Stomach (tissue), 9 donors: ENCODE results near the gene STRA8. TPM values are rescaled to one million over a fixed set of nuclear protein-coding genes. Genes with fewer than 3 reads are reported as not detected.
"Not testable (repeated sequence)": the region's sequence is repeated elsewhere in the genome, so short reads cannot be mapped to it uniquely, and the experiment has no call there.

ENCODE experiments used
- DNase-seq, 2 donors: peaks; one replicate each; pipeline versions ENCODE4 v3.0.0 to v3.0.0-alpha.2; 2013 to 2019
- H3K27ac ChIP-seq, 5 donors: fragments of 200-600 bp in 4 of 5; sonication (generic) in 4 of 5; one replicate each; pipeline ENCODE4 v1.5.1; 2013 to 2019; ENCODE audit warnings: mild to moderate bottlenecking in 1 of 5, moderate library complexity in 1 of 5
- H3K27me3 ChIP-seq, 3 donors: fragments of 200-600 bp; sonication (generic); one replicate each; pipeline ENCODE4 v1.5.1; 2017 to 2019; ENCODE audit warnings: mixed run types in 1 of 3
- H3K36me3 ChIP-seq, 4 donors: fragments of 200-600 bp; sonication (generic); 1 replicate in 3 of 4; 2 replicates in 1 of 4; pipeline ENCODE4 v1.5.1; 2016 to 2019
- H3K4me1 ChIP-seq, 4 donors: fragments of 200-600 bp; sonication (generic); one replicate each; pipeline ENCODE4 v1.5.1; 2016 to 2019
- H3K4me3 ChIP-seq, 4 donors: fragments of 200-600 bp; sonication (generic) in 3 of 4; one replicate each; pipeline ENCODE4 v1.5.1; 2016 to 2019; ENCODE audit warnings: mild to moderate bottlenecking in 1 of 4
- H3K9me3 ChIP-seq, 4 donors: fragments of 200-600 bp; sonication (generic); one replicate each; pipeline ENCODE4 v1.5.1; 2016 to 2019
- CTCF ChIP-seq, 7 experiments: fragments of 450-650 bp in 4 of 7; fragments of 200-600 bp in 3 of 7; sonication (generic) in 3 of 7; IDR thresholded peaks; one replicate each; pipeline ENCODE4 v1.5.1; 2016 to 2019; ENCODE audit warnings: antibody characterized with exemption in 7 of 7, control low read depth in 2 of 7, mild to moderate bottlenecking in 1 of 7
- EP300 ChIP-seq: sonication (generic); formaldehyde crosslinking; IDR thresholded peaks from one replicate; pipeline ENCODE4 v1.6.1; 2017; ENCODE audit warnings: antibody characterized with exemption
- POLR2A ChIP-seq, 4 donors: fragments of 450-650 bp; IDR thresholded peaks; one replicate each; pipeline ENCODE4 v1.6.1; 2016; ENCODE audit warnings: antibody characterized with exemption in 4 of 4, control low read depth in 2 of 4, mild to moderate bottlenecking in 1 of 4, moderate library complexity in 1 of 4
- POLR2AphosphoS5 ChIP-seq, 3 donors: sonication (generic); formaldehyde crosslinking; IDR thresholded peaks; one replicate each; pipeline ENCODE4 v1.6.1; 2016; ENCODE audit warnings: antibody characterized with exemption in 3 of 3
- WGBS, 5 donors: extraction: QIAGEN DNeasy Blood & Tissue Kit in 3 of 5; methylation state at CpG; one replicate each; pipeline versions ENCODE4 v1.1.5 to v1.1.7; 2013 to 2018; 5-methylcytosine and 5-hydroxymethylcytosine counted together
- intact Hi-C: fragments of 100-400 bp; cut with DNase I; formaldehyde crosslinking; loops from one replicate; pipeline ENCODE4 v1.15.1; 2023; ENCODE audit warnings: low total_unique reads
- polyA plus RNA-seq, 3 donors: library from polyadenylated mRNA; stranded (reverse); fragments of 200-250 nt; gene quantifications; one replicate each; pipeline ENCODE4 v1.2.3, GENCODE V29; 2013
- total RNA-seq, 5 donors: library from RNA; depleted of rRNA; stranded (reverse); fragments of >200 nt; gene quantifications; one replicate each; pipeline versions ENCODE4 v1.1.0 to v1.2.3, GENCODE V29; 2014 to 2016
- donor health status: healthy with polysubstance abuse.
- donor health status: Bipolar disorder and iron deficiency.
- donor health status: healthy.

Gene STRA8
- total and polyA plus RNA-seq, 8 donors = not detected

- Histone ChIP-seq H3K27ac (no peak overlapping the region), H3K36me3 (peaks cover 19 to 35% (median 32%) of the 10 kb centered on the region in 4 donors), H3K4me1 (peaks cover 17 to 43% (median 37%) of the 10 kb centered on the region in 4 donors), H3K27me3 (no peaks in the 10 kb centered on the region), H3K9me3 (no peaks in the 10 kb centered on the region), H3K4me3 (no peak overlapping the region)
- peak in 1 of 2 donors; percentile 35 for DNase-seq
- intact Hi-C loops = no loop called here
- no peak for TF ChIP-seq CTCF (IDR thresholded peaks at IDR 0.05)
- TF ChIP-seq POLR2A (IDR thresholded peaks at IDR 0.05) = no peak
- TF ChIP-seq EP300 = no peak
- WGBS, 5 donors = 70 to 76% (median 72%) methylated on average over 5 to 6 of the region's 6 CpGs
These were observed 25.4 kb upstream of the STRA8 start for GRCh38 chr7:135208102-135208793.

- Histone ChIP-seq H3K4me3 (no peak overlapping the region), H3K4me1 (peaks cover 17 to 43% (median 37%) of the 10 kb centered on the region in 4 donors), H3K27me3 (no peaks in the 10 kb centered on the region), H3K27ac (no peak overlapping the region), H3K9me3 (no peaks in the 10 kb centered on the region), H3K36me3 (peaks cover 9 to 25% (median 22%) of the 10 kb centered on the region in 4 donors)
- 63 to 79% (median 70%) methylated on average over 7 of the region's 7 CpGs for WGBS, 5 donors
- intact Hi-C loops = no loop called here
- TF ChIP-seq CTCF (IDR thresholded peaks at IDR 0.05) = no peak
- no peak for TF ChIP-seq EP300
- no peak for TF ChIP-seq POLR2A (IDR thresholded peaks at IDR 0.05)
- TF ChIP-seq POLR2AphosphoS5 (IDR thresholded peaks at IDR 0.05) = no peak
- no peak for DNase-seq
These were observed 24.3 kb upstream of the STRA8 start for GRCh38 chr7:135209225-135209834.

- peak in 1 of 2 donors; percentile 63 for DNase-seq
- 0 to 2% (median 0%) methylated on average over 9 to 13 of the region's 13 CpGs for WGBS, 5 donors
- Histone ChIP-seq H3K27me3 (no peaks in the 10 kb centered on the region), H3K27ac (peak overlapping the region; percentile 92 to 96 (median 93)), H3K9me3 (no peaks in the 10 kb centered on the region), H3K36me3 (peaks cover 0 to 9% (median 6%) of the 10 kb centered on the region in 4 donors), H3K4me3 (peak overlapping the region; percentile 71 to 82 (median 78)), H3K4me1 (peaks cover 17 to 43% (median 37%) of the 10 kb centered on the region in 4 donors)
- TF ChIP-seq CTCF (IDR thresholded peaks at IDR 0.05) (no peak), EP300 (no peak), POLR2AphosphoS5 (IDR thresholded peaks at IDR 0.05) (no peak), POLR2A (IDR thresholded peaks at IDR 0.05) (no peak)
- intact Hi-C loops = no loop called here
These were observed 22.8 kb upstream of the STRA8 start for GRCh38 chr7:135210888-135211178.

DNA sequence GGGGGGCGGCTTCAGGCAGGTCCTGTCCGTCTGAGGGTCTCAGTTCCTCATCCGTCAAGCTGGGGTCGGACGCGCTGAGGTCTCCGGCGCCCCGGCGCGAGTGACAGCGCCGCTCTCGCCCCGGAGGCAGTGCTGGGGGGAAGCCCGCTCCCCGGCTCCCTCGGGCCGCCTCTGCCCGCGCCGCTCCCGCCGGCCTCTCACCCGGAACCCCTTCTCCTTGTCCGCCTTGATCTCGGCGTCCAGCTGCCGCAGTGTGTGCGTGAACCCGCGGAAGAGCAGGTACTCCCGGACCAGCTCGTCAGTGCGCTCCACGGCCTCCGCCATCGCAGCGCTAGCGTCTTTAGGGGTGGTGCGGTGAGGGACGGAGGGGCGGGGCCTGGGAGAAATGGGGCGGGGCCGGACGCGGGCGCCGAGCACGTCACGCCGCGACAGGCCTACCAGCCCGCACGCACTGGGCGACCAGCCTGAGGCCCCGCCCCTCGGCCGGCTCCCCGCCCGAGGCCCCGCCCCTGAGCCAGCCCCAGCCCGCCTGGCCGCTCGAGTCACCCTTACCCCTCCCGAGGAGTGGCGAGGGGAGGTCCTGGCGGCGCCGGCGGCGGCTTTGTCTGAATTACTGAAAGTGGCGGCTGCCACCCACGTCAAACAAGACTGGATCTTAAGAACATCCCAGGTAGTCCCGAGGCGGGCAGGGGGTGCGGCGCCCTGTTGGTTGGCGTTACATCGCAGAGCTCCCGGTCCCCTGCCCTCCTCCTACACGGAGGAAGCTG, 22.3 kb upstream of the STRA8 start, which contains the start of gene WDR91:
WDR91 (minus strand) TSS at position 348 of the 767 bp plus-strand sequence; CDS start at position 324, 24 bp downstream.
- Histone ChIP-seq H3K27ac (peak within 1 kb of the TSS; percentile 92 to 96 (median 94)), H3K9me3 (no peaks in the 10 kb centered on the region), H3K36me3 (peaks cover 0 to 6% (median 2%) of the 10 kb centered on the region in 4 donors), H3K4me1 (peaks cover 17 to 43% (median 37%) of the 10 kb centered on the region in 4 donors), H3K27me3 (no peaks in the 10 kb centered on the region), H3K4me3 (peak within 1 kb of the TSS; percentile 71 to 82 (median 78))
- TF ChIP-seq POLR2A (IDR thresholded peaks at IDR 0.05) = peak in 2 of 4 donors; percentile 33 to 82
- no peak for TF ChIP-seq CTCF (IDR thresholded peaks at IDR 0.05)
- no peak for TF ChIP-seq EP300
- TF ChIP-seq POLR2AphosphoS5 (IDR thresholded peaks at IDR 0.05) = peak; percentile 62 to 95 (median 88)
- intact Hi-C loops = no loop called here
- 0 to 1% (median 0%) methylated on average over 15 to 82 of the region's 82 CpGs for WGBS, 5 donors
- DNase-seq = peak; percentile 98 to 99

GRCh38 chr7:135211946-135212685, 21.5 kb upstream of the STRA8 start:
- peak overlapping the region; percentile 71 to 82 (median 78) for H3K4me3 ChIP-seq
- H3K36me3 ChIP-seq, H3K27me3 ChIP-seq, H3K9me3 ChIP-seq, intact Hi-C loops: not testable (repeated sequence)
- 43 to 53% (median 49%) methylated on average over 27 to 30 of the region's 30 CpGs for WGBS, 5 donors
- H3K27ac ChIP-seq = peak overlapping the region; percentile 92 to 96 (median 94)
- peaks cover 17 to 41% (median 34%) of the 10 kb centered on the region in 4 donors for H3K4me1 ChIP-seq
- DNase-seq = peak in 1 of 2 donors; percentile 49
